Fibroblast of mammary gland (primary cell): Measurements from ENCODE around the gene SUGCT.

Experiments
- DNase-seq: peaks from one replicate; pipeline ENCODE4 v3.0.0-alpha.2; 2010; ENCODE audit warnings: low read depth
- H3K4me3 ChIP-seq: 2 replicates; pipeline ENCODE4 v1.5.1; 2011; ENCODE audit warnings: low read depth, mild to moderate bottlenecking, low read length, moderate library complexity; ENCODE audit not compliant: control insufficient read depth
- CTCF ChIP-seq: conservative IDR thresholded peaks from 2 replicates; pipeline ENCODE4 v1.5.1; 2011; ENCODE audit warnings: low read depth, low read length, inconsistent platforms; ENCODE audit not compliant: control insufficient read depth, insufficient read depth

SUGCT gene

GRCh38 chr7:40866601-40867000 is 731.8 kb downstream of the SUGCT start:
- TF ChIP-seq CTCF = peak; percentile 27
- DNase-seq = peak; percentile 64
- H3K4me3 ChIP-seq = no peak overlapping the region

GRCh38 chr7:40870108-40870507 is 735.3 kb downstream of the SUGCT start:
- TF ChIP-seq CTCF = no peak
- no peak overlapping the region for H3K4me3 ChIP-seq
- no peak for DNase-seq

DNA sequence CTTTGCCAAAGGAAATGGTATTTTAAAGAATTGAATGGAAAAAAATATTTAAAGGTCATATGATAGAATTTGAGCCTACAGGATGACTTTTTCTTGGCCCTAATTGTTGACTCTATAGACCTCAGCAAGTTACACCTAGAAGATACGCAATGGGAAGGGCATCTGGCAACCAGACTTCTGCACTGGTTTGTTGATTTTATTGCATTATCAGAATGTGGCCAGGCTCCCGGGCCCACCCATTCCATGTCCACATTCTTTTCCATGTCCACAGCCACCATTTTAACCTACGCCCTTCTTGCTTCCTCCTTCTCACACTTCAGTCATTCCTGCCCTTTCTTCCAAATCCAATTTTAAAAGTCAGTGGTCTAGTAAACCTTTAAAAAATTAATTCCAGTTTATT is 738.4 kb downstream of the SUGCT start:
- no peak for TF ChIP-seq CTCF
- no peak overlapping the region for H3K4me3 ChIP-seq
- no peak for DNase-seq

- no peak for TF ChIP-seq CTCF
- no peak for DNase-seq
- no peak overlapping the region for H3K4me3 ChIP-seq
These were observed 740.0 kb downstream of the SUGCT start for GRCh38 chr7:40874756-40875155.

GRCh38 chr7:40876601-40877000 is 741.8 kb downstream of the SUGCT start:
- TF ChIP-seq CTCF = no peak
- DNase-seq = no peak
- no peak overlapping the region for H3K4me3 ChIP-seq

DNA sequence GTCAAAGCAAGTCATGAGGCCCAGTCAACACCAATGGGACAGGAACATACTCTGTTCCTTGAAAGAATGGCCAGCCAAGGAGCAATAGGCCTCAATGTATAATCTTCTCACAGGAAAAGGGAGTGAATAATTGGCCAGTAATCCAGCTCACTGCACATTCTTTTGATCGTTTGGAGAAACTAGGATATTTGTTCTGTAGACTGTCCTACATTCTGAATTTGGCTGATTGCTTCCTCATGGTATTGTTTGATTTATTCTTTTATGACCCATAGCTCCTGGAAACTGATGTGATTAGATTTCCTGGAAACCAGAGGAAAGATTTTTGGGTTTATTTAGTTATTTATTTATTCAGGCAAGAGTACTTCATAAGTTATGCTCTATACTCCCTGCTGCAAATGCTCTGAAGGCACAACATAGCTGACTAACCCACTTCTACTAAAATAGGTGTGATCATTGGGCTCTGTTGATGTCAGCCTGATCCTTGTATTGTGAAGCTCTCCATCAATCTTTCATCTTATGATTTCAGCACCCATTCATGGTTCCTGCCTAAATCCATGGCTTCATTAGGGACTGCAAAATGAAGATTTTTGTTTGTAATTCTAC is 745.2 kb downstream of the SUGCT start:
- TF ChIP-seq CTCF = no peak
- peak; percentile 40 for DNase-seq
- H3K4me3 ChIP-seq = no peak overlapping the region

GRCh38 chr7:40880581-40880980 is 745.8 kb downstream of the SUGCT start:
- H3K4me3 ChIP-seq = no peak overlapping the region
- DNase-seq = peak; percentile 57
- no peak for TF ChIP-seq CTCF
